Glomerular visceral epithelial cell (primary cell): ENCODE results near the gene DUSP11.
A peak's percentile ranks its signal among the peaks of the same experiment; 100 is the strongest.
"Not testable (repeated sequence)": the region's sequence is repeated elsewhere in the genome, so short reads cannot be mapped to it uniquely, and the experiment has no call there.

ENCODE experiments used
- DNase-seq: peaks from one replicate; pipeline ENCODE4 v3.0.0-alpha.2; 2016; ENCODE audit errors: extremely low spot score

The DUSP11 gene

GRCh38 chr2:73772819-73773218, 7.1 kb downstream of the DUSP11 start:
- no peak for DNase-seq

- DNase-seq, result no peak
Measured at GRCh38 chr2:73770725-73771124, 9.2 kb downstream of the DUSP11 start.

- no peak for DNase-seq
Measured at GRCh38 chr2:73766994-73767393, 12.9 kb downstream of the DUSP11 start.

GRCh38 chr2:73766349-73766748, 13.6 kb downstream of the DUSP11 start:
- no peak for DNase-seq

GRCh38 chr2:73764945-73765344, 15.0 kb downstream of the DUSP11 start:
- no peak for DNase-seq

- DNase-seq, result peak; percentile 37
Measured at GRCh38 chr2:73762571-73762970, 17.3 kb downstream of the DUSP11 start.

GRCh38 chr2:73759904-73760303, 20.0 kb downstream of the DUSP11 start:
- no peak for DNase-seq

- DNase-seq, result no peak
Measured at GRCh38 chr2:73759285-73759764, 20.6 kb downstream of the DUSP11 start.

GRCh38 chr2:73754332-73754731, 25.6 kb downstream of the DUSP11 start:
- DNase-seq, result not testable (repeated sequence)

GRCh38 chr2:73749314-73749713, 30.6 kb downstream of the DUSP11 start:
- no peak for DNase-seq

- no peak for DNase-seq
Measured at GRCh38 chr2:73746877-73747208, 33.1 kb downstream of the DUSP11 start.

- DNase-seq, result no peak
Measured at GRCh38 chr2:73746015-73746876, 33.7 kb downstream of the DUSP11 start.

GRCh38 chr2:73740767-73741166, 39.1 kb downstream of the DUSP11 start:
- no peak for DNase-seq

GRCh38 chr2:73739101-73739500, 40.8 kb downstream of the DUSP11 start:
- no peak for DNase-seq

- peak; percentile 97 for DNase-seq
Measured at GRCh38 chr2:73736855-73737779, 42.8 kb downstream of the DUSP11 start, which contains the start of gene TPRKB. TPRKB (minus strand) TSS chr2:73737345; CDS start chr2:73734569, 2,776 bp downstream.

GRCh38 chr2:73736378-73736777, 43.5 kb downstream of the DUSP11 start:
- no peak for DNase-seq

GRCh38 chr2:73730810-73731209, 49.1 kb downstream of the DUSP11 start:
- no peak for DNase-seq

- no peak for DNase-seq
Measured at GRCh38 chr2:73728711-73729110, 51.2 kb downstream of the DUSP11 start.

- DNase-seq, result no peak
Measured at GRCh38 chr2:73728043-73728442, 51.9 kb downstream of the DUSP11 start.

- not testable (repeated sequence) for DNase-seq
Measured at GRCh38 chr2:73726657-73727056, 53.2 kb downstream of the DUSP11 start.

GRCh38 chr2:73718851-73719621, 60.9 kb downstream of the DUSP11 start:
- DNase-seq, result no peak

- DNase-seq, result no peak
Measured at GRCh38 chr2:73718421-73718820, 61.5 kb downstream of the DUSP11 start.
